T-helper 22 cell (primary cell): Measurements from ENCODE around the gene WDR93.
"Not testable (repeated sequence)": the region's sequence is repeated elsewhere in the genome, so short reads cannot be mapped to it uniquely, and the experiment has no call there.

Experiments used
- DNase-seq: peaks from one replicate; pipeline ENCODE4 v3.0.0-alpha.2; 2020; ENCODE audit warnings: low read depth

The WDR93 gene

DNA sequence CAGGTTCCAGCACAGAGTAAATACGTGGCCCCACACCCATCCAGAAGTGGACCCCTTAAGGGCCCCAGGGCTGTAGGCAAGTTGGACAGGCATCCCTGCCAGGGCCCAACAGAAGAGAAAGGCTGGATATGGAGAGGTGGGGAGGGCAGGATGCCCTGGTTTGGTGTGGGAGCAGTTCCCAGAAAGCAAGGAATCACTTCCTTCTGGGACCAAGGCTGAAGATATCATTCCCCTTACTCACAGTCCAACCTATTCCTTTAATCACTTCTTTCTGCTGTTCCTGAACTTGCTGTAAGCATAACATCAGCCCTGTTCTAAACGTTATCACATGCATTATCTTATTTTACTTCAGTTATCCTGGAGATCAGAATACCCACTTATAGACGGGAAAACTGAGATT, 79.4 kb downstream of the WDR93 start:
- no peak for DNase-seq

DNA sequence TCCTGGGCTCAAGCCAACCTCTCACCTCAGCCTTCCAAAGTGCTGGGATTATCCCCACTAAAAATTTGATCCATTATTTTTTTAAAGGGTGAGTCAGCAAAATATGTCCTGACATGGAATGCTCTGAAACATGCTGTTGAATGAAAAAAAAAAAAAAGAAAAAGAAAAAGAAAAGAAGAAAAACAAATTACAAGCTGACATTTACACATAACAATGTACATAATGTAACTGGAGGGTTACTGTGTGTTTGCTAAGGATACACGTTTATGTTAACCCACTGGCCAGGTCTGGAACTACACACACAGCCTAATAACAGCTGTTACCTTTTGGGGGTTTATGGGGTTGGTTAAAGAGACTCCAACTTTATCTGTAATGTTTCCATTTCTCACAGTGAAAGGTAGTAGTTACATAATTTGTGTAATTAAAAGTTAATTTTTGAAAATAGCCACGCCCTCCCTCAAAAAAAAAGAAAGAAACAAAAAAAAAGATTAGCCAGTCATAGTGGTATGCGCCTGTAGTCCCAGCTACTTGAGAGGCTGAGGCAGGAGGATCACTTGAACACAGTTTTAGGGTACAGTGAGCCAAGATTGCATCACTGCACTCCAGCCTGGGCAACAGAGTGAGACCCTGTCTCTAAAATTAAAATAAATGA, 82.4 kb downstream of the WDR93 start:
- no peak for DNase-seq

DNA sequence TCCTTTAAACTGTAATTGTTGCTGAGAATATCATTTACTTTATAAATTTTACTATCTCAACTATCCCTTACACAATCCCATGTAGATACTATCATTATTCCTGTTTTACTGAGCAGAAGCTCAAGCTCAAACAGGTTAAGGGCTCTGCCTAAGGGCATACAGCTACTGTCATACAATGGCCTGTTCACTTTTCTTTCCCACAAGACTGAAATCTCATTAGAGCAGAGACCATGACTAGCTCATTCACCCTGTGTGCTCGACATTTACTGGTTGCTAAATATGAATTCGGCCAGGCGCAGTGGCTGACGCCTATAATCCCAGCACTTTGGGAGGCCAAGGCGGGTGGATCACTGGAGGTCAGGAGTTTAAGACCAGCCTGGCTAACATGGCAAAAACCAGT, 83.9 kb downstream of the WDR93 start:
- no peak for DNase-seq

DNA sequence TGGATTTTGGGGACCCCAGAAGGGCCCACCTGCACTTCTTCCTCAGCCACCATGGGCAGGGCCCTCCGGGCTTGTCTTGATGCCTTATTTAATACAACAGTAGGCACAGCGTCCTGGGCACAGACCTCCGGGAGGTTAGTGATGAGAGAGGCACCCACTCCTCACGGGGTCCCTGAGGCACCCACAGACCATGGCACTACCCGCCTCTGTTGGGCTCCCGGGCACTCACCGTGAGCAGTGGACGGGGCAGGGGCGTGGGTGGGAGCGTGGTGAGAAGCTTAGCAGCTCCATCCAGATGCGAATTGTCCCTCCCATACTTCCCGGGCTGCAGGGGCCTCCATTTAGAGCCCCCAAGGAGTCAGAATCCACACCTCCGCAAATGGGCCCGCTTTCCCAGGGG, 85.2 kb downstream of the WDR93 start:
- no peak for DNase-seq

DNA sequence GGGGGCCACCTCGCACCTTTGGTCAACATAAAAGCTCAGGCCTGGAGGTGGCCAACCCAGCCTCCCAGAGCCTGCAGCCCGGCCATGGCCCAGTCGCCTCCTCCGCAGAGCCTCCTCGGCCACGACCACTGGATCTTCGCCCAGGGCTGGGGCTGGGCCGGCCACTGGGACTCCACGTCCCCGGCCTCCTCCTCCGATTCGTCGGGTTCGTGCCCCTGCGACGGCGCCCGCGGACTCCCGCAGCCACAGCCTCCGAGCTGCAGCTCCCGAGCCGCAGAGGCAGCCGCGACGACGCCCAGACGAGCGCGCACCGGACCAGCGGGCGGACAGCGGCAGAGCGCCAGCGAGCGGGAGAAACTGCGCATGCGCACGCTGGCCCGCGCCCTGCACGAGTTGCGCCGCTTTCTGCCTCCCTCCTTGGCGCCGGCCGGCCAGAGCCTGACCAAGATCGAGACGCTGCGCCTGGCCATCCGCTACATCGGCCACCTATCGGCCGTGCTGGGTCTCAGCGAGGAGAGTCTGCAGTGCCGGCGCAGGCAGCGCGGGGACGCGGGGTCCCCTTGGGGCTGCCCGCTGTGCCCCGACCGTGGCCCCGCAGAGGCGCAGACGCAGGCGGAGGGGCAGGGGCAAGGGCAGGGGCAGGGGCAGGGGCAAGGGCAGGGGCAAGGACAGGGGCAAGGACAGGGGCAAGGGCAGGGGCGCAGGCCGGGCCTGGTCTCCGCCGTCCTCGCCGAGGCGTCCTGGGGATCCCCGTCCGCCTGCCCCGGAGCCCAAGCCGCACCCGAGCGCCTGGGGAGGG, 85.9 kb downstream of the WDR93 start, which contains the start of gene MESP2:
Gene MESP2, plus strand, starts transcription at position 59 of the 799 bp plus-strand sequence. Its CDS starts 26 bp downstream, at position 85.
- no peak for DNase-seq

DNA sequence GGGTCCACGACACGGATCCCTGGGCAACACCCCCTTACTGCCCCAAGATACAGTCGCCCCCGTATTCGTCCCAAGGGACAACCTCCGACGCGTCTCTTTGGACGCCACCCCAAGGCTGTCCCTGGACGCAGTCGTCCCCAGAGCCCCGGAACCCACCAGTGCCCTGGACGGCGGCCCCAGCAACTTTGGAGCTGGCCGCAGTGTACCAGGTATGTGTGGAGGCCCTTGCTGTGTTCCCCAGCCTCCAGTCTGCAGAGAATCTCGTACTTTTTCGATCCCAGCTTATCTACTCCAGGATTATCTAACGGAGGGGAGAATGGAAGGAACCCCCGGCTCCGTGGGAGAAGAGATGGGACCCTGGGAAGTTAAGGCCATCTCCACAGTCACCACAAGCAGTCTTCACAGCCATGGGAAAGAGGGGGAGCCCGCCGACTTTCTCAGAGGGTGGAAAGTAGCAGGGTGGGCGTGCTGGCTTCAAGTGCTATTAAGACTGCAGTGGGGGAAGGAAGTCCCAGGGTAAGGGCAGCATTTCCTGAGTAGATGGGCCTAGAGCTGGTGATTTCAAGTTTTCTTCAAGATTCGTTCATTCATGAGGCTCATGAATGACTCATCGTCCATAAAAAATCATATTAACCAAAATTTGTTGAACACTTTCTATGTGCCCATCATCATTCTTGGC, 86.6 kb downstream of the WDR93 start:
- no peak for DNase-seq

DNA sequence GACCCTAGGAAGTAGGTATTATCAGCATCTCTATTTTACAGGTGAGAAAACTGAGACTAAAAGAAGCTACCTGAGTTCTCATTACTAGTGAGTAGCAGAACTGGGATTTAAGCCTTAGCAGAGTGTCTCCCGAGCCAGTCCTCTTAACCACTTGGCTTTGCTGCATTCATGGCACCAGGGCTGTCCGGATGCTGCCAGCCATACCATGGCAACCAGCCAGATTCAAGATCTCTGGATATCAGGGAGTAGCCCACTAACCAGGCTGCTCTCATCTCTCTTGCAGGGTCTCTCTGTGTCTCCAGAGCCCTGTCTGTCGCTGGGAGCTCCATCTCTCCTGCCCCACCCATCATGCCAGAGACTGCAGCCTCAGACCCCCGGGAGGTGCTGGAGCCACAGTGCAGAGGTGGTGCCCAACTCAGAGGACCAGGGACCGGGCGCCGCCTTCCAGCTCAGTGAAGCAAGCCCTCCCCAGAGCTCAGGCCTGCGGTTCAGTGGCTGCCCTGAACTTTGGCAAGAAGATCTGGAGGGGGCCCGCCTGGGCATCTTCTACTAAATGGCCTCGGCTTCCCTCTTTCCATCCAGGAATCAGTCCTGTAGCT, 87.3 kb downstream of the WDR93 start:
- no peak for DNase-seq

DNA sequence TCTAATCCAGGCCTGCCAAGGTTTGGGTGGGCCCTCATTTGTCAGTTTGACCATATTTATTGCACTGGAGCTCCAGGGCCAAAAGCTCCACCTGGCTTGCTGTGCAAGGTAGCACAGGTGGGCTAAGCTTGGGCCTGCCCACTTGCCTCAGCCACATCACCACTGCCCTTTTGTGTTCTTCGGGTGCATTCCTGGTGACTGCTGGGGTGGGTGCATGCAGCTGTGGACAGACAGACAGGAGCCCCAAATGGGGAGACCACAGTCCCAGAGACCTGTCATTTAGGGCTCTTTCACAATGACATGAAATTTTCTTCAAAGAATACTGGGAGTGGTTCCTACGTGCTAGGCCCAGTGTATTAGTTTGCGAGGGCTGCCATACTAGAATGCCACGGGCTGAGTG, 88.2 kb downstream of the WDR93 start:
- no peak for DNase-seq

DNA sequence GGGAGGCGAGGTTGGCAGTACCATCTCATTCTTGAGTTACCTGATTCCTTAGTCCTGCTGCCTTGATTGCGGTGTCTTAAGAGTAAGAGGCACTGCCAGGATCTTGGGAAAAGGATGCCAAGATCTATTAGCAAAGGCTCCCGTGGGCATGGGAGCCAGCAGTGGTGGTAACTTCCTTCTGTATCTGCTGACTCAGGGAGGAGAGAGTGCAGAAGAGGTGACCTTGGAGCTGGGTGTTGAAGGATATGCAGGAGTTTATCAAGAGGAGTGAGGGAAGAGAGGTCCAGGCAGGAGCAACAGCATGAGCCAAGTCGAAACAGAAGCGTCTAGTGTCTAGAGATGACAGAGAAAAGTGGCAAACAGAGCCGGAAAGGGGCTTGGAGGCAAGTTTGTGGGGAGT, 90.0 kb downstream of the WDR93 start:
- no peak for DNase-seq

DNA sequence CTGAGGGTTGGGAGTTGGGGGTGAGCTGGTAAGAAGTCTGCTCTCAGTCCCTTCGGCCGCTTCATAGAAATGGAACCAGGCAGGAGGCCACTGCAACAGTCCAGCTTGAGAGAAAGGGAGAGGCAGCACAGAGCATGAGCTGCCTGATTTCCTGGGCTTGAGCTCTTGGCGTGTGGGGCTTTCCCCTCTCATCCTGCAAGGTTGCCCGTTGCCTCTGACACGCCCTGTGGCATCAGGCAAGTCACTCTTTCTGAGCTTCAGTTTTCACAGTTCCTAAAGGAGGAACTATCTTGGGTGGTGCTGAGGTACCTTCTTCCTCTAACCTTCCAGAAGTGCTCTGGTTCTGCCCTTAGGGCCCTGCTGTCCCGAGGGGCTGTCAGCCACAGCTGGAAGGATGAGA, 90.4 kb downstream of the WDR93 start:
- DNase-seq, result no peak

DNA sequence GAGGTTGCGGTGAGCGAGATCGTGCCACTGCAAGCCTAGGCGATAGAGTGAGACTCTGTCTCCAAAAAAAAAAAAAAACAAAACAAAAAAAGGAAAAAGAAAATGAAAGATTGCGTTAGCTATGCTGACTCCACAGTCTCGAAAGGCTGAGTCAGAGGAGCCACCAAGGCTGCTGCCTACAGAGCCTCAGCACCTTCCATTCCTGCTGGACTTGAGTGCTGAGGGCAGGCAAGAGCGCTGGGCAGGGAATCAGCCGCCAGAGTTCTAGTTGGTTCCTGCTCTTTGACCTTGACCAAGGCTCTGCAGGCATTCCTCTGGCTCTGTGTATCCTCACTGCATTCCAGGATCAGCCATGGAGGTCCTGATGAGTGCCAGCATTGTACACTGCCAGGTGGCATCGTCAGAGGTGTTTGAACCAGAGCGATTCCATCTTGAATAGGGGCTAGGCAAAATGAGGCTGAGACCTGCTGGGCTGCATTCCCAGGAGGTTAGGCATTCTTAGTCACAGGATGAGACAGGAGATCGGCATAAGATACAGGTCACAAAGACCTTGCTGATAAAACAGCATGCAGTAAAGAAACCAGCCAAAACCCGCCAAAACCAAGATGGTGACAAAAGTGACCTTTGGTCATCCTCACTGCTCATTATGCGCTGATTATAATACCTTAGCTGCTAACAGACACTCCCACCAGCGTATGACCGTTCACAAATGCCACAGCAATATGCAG, 91.4 kb downstream of the WDR93 start:
- no peak for DNase-seq

DNA sequence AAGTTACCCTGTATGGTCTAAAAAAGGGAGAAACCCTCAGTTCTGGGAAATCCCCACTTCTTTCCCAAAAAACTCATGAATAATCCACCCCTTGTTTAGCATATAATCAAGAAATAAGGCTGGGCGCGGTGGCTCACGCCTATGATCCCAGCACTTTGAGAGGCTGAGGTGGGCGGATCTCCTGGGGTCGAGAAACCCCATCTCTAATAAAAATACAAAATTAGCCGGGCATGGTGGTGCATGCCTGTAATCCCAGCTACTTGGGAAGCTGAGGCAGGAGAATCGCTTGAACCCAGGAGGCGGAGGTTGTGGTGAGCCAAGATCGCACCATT, 92.0 kb downstream of the WDR93 start:
- DNase-seq, result not testable (repeated sequence)

DNA sequence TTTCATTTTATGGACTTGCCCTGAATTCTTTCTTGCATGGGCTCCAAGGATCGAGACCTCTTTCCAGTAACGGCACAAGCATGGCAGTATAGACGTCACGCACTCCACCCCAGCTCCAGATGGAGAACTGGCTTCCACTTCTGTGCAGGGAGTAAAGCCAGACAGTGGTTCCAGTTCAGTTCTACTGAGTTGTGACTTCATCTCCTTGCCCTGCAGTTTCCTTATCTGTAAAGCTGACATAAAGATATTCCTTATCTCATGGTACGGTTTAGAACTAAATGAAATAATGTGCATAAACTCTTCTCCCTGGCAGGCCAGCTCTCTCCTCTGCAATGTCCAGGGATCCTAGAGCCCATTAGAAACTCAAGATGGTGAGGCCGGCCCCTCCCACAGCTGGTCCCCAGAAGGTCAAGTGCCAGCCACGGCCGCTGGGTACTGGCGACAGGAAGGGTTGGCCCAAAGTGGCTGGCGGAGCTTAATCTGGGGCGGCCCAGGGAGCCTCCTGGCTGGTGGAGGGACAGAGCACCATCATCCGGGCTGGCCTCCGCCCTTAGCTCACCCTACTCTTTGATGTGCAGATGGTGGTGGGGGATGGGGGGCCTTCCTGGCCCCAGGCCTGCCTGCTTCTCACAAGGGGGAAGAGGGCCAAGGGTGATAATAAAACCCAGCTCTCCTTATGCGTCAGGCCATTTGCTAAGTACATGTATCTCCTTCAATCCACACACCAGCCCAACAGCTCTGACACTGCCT, 92.7 kb downstream of the WDR93 start:
- no peak for DNase-seq

DNA sequence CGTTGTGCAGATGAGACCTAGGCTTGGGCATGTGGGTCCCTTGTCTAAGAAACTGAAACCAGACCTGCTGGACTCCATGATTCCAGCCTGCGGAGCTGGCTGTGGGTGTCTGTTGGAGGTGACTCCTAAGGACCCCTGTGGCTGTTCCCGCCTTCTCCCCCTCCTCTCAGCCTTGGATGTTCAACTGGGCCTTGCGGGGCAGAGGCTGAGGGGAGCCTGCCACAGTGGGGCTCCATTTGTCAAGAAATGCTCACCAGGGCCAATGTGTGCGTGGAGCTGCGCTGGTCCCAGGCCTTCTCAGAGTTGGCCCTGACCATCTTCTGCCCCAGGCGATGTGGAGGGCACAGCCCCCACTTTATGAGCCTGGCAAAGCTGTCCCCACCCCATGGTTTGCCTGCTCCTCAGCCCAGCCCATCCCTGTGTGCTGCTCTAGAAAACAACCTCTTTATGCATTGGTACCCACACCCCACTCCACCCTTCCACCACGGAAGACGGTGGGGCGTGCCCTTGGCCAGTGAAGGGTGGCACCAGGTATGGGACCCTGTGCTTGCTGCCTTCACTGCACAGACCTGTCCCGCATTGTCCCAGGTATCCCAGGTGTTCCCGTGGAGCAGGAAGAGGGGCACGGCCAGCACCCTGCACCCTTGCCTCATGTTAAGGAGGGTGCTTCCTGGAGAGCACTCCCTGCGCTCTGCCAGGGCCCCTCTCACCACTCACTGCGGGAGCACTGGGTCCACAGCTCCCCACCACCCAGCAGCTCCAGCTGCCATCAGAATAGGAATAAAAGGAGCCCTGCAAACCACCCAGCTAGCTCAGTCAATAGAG, 93.5 kb downstream of the WDR93 start:
- DNase-seq, result no peak

DNA sequence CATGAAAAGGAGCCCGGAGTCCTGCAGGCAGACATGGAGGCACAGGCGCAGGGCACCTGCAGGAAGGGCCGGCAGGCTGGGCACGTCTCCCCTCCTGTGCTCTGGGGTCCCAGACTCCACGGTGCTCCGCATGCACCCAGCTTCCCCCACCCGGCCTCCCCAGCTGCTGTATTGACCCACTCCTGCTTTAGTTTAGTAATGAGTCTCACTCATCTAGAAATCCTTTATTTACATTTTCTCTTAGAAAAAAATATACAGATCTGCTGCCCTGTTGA, 94.0 kb downstream of the WDR93 start:
- no peak for DNase-seq

DNA sequence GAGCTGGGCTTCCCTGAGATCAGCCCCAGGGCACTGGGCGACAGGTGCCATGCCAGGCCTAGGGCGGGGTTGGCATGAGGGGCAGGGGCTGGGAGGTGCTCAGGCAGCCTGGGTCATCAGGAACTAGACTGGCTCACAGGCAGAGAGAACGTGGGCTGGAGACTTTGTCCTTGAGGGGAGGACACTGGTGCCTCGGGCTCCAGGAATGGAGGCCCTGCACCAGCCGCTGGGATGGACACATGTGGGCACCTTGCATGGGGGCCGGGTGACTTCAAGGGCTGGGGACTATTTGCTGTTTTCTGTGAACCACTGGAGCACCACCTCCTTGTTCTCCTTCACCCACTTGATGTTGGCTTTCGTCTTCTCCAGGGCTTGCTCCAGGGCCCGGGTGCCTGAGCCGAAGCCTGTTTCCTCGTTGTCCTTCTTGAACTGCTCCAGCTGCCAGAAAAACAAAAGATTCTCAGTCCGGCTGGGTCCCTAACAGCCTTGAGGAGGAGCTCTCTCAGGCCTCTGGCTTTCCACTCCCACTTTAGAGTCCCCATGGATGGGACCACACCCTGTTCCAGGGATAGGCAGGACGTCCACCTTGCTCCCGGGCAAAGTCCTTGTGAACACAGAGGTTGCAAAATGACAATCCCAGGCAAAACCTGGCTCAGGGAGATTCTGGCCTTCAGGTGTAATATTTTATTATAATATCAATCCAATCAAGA, 94.6 kb downstream of the WDR93 start:
- no peak for DNase-seq

DNA sequence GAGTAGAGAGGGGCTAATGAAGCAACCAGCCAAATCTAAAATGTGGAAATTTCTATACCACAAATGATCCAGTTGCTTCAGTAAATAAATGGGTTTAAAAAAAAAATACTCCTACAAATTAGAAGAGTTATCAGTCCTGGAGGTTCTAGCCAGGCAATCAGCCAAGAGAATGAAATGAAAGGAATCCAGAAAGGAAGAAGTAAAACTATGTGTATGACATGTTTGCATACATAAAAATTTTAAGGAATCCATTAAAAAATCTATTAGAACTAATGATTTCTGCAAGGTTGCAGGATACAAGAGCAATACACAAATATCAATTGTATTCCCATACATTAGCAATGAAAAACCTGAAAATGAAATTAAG, 95.1 kb downstream of the WDR93 start:
- no peak for DNase-seq

DNA sequence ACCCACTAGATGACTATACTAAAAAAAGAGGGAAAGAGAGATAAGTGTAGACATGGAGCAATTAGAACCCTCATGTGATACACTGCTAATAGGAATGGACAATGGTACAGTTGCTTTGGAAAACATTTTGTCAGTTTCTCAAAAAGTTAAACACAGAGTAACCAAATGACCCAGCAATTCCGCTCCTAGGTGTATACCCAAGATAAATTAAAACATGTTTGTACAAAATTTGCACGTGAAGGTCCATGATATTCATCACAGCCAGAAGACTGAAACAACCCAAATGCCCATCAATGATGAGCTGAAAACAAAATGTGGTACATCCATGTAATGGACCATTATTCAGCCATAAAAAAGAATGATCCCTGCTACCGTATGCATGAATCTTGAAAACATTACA, 97.3 kb downstream of the WDR93 start:
- DNase-seq, result no peak

DNA sequence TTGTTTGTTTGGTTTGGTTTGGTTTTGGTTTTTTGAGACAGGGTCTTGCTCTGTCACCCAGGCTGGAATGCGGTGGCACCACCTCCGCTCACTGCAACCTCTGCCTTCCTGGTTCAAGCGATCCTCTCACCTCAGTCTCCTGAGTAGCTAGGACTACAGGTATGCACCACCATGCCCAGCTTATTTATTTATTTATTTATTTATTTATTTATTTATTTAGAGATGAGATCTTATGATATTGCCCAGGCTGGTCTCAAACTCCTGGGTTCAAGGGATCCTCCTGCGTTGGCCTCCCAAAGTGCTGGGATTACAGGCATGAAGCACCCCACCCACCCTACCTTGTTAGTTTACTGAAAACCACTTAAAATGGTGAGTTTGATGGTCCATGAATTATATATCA, 98.0 kb downstream of the WDR93 start:
- not testable (repeated sequence) for DNase-seq

DNA sequence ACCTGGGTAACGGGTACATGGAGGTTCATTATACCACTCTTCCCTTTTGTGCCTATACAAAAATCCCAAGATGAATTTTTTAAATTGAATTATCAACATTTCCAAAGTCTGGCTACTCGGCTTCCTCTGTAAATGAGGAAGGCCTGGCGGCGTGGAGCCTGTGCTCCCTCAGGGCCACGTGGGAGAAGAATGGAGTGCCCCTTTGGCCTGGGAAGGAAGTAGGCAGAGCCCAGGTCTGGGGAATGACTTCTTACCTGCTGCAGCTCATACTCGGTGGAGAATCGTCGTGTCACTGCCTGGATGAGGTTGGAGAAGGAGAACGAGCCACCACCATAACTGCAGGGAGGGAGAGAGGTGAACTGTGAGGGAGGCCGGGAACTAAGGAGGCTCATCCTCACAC, 99.6 kb downstream of the WDR93 start:
- DNase-seq, result no peak
